HK-2 (cell line): Measurements from ENCODE around the gene EMILIN3.

Experiments used
- DNase-seq: peaks from one replicate; pipeline ENCODE4 v3.0.0-alpha.2; 2018; ENCODE audit not compliant: unreplicated experiment

EMILIN3 gene

DNA sequence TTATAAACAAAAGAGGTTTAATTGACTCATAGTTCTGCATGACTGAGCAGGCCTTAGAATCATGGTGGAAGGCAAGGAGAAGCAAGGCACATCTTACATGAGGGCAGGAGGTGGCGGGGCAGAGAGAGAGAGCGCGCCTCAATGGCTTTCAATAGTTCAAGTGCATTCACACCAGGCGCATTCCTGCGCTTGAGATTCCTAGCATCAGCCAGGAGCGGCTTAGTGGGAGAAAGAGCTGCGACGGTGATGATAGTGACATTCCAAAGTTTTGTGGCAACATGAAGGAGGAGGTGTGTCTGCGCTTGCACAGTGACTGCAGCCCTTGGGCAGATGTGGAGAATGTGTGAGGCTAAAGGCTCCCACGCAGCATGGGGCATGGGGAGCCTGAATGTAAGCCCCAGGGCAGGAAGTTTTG is 25.0 kb upstream of the EMILIN3 start:
- DNase-seq: no peak

DNA sequence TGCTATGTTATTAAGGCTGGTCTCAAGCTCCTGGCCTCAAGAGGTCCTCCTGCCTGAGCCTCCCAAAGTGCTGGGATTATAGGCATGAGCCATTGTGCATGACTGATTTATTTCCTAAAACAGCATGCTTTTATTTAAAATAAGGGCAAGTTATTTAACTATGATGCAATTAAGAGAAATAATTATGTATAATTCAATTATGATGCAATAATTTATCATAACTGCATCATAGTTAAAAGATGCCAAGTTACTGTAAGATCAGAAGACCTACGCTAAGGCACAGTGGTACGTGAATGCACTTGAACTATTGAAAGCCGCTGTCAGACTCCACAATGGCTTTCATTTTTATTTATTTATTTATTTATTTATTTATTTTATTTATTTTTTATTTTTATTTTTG is 24.3 kb upstream of the EMILIN3 start:
- DNase-seq: no peak

DNA sequence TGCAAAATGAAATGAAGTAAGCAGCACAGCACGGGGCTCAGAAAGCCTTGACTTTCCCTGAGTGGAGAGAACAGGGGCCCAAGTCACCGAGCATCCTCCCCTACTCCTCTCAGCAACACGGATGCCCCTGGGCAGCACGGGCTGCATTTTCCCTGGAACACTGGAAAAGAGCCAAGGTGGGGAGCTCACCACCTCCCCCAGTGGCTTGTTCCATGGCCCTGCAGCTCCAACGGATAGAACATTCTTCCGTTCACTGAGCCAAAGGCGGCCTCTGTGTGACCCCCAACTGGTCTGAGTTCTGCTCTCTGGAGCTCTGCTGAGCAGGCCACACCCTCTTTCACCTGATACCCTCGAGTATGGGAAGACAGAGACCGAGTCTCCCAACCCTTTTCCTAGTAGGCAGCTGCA is 20.8 kb upstream of the EMILIN3 start:
- no peak for DNase-seq

DNA sequence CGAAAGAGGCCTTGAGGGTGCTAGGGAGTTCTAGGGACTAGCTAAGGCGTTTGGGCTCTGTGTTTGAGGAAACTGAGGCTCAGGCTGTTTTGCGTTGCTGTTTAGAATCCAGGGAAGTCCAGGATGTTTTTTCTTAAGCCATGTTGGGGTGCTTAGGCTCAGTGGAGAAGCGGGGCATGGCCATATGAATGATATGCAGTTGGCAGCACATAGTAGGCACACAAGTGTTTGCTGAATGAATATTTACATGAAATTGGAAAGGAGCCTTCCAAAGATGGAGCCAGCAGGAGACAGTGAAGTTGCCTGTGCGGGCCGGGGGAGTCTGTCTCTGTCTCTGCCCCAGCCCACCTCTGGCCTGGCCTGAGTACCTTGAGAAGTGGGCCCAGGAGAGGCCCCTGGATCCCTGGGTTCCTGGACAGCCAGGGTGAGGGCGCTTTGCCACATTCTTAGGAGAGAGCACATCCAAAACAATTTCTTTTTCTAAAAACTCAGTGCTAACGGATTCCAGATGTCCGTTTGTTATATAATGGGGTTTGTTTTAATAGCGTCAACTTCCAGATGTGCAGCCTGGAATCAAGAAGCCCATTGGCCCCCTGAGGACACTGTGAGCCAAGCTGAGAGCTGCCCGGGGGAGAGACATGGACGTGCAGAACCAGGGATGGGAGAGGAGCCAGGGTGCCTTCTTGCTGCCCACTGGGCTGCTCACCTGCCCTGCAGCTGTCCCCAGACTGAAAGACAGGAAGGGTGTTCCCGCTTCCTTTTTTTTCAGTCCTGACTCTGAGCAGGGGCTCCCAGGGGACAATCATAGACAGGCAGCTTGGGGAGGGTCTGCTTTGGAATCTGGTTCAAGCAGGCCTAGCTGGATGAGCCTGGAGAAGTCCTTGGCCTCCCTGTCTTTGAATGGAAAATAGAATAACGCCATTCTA is 20.1 kb upstream of the EMILIN3 start:
- no peak for DNase-seq

DNA sequence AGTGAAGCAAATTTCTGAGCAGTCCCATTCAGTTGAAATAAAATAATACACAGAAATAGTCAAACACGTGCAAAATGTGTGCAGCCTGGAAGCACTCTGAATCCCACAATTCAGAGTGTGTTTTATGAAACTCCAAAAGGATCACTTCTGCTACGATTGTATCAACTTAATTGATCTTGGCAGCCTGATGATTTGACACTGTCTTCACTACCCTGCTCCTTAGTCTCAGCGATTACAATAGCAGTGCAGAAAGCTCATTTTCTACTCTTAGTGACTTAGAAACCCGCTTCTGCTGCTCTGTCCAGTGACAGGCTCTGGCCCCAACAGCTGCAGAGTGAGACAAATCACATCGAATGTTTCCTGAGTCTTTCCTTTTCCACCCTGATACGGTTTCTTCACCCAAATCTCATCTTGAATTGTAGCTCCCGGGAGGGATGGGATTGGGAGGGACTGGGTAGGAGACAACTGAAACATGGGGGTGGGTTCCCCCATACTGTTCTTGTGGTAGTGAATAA is 16.2 kb upstream of the EMILIN3 start:
- no peak for DNase-seq

DNA sequence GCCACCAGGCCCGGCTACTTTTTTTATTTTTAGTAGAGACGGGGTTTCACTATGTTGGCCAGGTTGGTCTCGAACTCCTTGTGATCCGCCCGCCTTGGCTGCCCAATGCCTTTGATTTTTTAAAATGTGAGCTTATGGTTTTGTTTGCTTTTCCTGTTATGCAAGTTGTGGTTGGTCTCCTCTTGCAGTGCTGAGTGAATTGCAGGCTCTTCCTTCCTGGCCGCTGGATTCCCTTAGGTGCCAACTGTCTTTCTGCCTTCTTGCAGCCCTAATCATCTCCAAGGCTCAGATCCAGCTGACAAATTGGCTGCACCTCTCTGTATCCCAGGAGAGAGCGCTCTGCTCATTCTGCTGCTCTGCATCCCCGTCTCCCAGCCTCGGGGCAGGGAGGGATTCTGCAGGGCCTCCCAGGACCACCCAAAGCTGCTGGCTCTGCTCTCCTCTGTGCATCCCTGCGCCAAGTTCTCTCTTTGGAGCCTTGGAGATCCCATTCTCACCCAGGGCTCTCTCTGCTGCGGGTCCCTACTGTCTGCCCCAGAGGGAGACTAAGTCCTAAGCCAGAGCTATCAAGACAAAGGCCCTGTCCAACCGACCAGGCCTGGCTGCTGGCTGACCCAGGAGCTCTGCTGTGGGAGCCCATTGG is 14.1 kb upstream of the EMILIN3 start:
- no peak for DNase-seq

DNA sequence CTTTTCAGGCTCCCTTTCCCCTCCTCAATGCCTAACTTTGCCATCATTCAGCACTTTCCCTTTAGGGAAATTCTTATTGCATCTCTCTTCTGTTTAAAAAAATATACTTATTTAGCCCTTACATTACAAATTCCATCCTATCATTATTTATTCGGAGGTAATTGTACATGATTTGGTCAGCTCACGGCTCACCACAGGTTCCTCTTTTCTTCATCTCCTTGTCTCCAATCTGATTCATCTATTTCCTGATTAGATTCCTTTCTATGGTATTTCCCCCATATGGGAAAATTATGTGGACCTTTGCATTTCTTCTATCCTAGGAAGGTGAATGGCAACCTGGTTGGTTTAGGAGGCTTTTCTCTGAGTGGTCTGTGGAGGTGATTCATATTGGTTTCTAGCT is 12.9 kb upstream of the EMILIN3 start:
- DNase-seq: no peak

DNA sequence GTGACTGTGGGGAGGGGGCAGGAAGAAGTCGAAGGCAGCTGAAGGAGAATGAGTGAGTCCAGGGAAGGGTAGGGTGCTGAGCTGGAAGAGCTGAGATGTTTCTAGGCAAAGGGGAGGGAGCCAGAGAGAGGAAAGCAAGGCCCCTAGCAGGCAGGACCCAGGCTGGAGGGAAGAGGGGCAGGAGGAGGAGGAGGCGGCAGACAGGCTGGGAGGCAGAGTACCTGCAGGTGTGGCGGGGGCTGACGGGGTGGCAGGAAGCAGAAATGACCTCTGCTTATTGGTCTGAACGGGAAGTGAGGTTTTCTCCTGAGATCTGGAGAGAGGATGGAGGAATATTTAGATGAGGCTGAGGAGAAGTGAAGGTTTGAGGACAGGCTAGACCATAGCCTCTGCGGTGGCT is 10.7 kb upstream of the EMILIN3 start:
- DNase-seq: no peak

DNA sequence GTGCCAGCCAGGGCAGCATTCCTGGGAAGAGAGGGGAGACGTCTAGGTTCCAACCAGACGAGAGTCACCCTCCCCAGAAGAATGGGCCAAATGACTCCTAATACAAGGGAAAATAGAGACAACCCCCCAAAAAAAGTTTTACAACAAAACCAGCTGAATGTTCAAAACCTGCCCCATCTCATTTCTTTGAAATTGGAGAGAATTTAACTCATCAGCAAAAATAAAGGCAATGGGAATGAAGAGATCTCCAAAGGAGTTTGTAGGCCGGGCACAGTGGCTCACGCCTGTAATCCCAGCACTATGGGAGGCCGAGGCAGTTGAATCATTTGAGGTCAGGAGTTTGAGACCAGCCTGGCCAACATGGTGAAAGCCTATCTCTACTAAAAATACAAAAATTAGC is 9.7 kb upstream of the EMILIN3 start:
- no peak for DNase-seq

DNA sequence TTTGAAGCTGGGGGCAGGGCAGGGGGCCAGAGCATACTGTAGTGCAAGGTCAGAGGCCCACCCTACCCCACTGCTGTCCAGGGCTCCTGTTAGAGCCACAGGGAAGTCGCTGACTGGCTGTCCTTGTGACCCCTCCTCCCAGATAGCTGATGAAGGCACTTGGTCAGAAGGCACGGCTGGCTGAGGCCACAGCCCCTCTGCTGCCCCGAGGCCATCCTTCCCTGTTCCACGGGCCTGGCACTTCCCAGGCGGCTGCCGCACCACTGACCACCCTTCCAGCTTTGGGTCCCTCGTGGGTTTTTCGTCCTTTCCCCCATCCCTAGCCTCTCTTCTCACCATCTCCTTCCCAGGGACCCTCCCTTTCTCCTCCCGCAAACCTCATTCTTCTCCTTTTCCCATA is 9.2 kb upstream of the EMILIN3 start:
- DNase-seq: no peak

DNA sequence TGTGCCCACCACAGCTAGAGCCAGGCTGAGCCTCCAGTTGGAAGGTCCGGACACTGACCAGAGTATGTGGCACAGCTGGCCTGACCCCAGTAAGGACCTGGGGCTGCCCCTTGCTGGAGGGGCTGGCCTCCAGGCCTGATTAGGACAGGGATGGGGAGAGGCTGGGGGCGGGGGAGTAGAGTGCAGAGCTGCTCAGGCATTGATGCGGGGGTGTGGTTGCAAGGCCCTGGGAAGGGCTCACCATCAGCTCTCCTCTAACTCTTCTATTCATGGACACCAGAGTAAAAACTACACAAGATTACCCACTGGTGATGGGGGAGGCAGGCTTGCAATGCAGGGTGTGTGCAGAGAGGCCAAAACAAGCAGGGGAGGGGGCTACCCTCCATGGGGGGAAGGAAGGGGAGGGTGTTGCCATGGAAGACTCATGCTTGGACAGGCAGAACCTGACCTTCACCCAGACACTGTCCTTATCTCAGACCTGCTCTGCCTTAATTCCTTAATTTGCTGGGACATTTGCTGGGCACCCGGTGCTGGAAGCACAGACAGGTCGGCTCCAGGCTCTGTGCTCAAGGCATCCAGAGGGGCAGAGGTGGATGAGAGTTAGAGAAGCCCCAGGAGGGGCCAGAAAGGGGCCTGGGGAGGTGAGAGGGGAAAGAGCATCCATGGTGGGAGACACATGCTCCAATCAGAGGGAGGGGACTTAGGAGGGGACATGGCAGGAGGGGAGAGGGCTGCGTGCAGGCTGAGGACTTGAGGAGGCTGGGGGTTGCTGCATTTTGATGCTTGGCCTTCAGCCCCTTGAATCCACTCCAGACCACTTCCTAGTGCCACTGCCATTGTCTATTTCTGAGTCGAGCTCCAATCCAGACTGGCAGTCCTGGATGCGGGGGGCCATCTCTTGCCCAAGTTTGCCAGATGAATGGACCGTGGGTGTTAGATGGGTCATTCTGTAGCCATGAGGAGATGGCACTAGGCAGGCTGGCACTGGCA is 7.6 kb upstream of the EMILIN3 start:
- DNase-seq: no peak

DNA sequence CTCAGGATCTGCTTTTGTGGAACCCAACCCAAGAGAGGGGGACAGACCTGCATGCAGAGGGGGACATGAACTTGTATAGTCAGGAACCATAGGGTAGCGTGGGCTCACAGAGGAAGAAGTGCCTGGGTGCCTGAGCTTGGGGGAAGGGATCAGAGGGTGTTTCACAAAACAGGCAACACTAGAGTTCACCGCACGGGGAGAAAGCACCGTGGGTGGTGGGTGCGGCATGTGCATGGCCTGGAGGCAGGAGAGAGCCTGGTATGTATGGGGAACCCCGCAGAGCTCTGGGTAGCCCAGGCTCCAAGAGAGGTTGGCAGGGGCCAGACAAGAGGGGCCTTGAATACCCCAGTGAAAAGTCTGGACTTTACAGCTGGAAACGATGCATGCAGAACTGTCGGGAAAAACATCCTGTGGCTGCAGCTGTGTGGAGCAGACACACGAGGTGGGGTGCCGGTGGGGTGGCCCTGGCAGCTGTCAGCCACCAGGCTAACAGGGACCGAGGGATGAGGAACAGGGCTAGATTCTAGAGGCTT is 6.7 kb upstream of the EMILIN3 start:
- DNase-seq: no peak

DNA sequence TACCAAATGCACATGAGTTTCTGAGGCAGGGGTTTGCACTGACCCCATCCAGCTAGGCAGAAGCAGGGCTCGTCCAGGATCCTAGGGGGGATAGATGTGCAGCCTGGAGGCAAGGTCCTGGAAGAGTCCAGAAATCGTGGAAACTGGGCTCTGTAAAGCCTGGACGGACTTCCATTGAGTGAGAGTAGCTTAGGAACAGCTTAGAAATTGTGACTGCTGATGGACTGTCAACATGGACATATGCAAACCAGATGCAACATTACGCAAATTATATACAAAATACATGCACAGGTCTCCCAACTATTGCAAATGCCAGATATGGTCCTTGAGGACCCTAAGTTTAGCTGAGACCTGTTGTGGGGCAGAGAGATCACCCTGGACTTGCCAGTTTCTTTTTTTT is 4.8 kb upstream of the EMILIN3 start:
- no peak for DNase-seq

DNA sequence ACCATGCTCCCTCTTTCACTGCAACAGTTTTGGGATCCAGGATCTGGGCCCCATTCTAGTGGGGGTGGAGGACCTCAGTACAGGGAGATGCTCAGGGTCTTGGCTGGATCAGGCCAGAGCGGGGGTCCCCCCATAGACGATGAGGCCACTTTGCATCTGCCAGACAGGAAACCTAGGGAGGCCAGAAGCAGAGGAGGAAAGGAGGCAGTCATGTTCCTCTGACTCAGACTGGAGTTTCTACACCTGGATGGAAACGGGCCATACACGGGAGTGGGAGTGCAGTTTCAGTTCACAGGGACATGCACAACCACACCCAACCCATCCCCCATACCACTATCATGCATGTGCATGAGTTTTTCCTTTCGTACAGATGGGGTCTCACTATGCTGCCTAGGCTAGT is 3.6 kb upstream of the EMILIN3 start:
- no peak for DNase-seq

DNA sequence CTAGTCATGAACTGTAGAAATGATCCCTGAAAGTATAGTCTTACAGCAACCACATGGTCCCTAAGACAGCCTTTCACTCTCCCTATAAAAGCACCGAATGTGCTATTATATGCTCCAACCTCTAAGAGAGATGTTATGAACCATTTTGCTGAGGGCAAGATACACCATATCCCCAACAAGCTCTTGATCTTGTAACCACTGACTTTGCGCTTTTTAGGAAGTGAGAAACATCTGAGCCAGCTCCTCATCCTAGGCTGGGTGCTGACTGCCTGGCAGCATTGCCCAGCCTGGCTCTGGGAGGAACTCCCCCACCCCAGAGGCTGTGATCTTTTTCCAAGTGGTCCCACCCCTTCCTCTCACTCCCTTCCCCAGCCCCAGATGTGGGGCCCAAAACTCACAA is 3.1 kb upstream of the EMILIN3 start:
- DNase-seq: no peak

DNA sequence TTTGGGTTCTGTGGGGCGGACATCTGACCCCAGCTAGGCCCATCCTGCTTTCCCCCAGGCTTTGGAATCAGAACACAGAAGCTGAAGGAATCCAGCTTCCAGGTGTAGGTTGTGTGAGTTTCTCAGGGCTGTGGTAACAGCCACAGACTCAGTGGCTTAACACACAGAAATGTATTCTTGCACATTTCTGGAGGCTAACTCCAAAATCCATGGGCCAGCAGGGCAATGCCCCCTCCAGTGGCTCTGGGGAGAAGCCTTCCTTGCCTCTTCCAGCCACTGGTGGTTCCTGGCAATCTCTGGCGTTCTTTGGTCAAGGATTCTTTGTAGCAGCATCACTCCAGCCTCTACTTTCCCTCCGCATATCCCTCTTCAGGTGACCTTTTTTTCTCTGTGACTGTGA is 1.3 kb upstream of the EMILIN3 start:
- DNase-seq: no peak

DNA sequence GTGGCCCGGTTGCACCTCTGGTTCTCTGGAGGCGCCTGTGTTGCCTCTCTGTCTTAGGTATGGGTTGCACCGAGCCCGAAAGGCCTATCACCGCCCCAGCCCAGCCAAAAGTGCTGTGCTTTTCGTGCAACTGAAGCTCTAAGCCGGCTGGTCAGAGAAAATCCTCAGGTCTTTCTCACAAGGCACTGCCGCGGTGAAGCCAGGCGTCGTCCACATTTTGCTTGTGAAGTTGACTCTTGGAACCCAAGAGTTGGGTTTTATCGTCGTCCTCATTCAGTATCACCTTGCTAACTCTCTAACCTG is 726 bp upstream of the EMILIN3 start:
- DNase-seq: no peak

DNA sequence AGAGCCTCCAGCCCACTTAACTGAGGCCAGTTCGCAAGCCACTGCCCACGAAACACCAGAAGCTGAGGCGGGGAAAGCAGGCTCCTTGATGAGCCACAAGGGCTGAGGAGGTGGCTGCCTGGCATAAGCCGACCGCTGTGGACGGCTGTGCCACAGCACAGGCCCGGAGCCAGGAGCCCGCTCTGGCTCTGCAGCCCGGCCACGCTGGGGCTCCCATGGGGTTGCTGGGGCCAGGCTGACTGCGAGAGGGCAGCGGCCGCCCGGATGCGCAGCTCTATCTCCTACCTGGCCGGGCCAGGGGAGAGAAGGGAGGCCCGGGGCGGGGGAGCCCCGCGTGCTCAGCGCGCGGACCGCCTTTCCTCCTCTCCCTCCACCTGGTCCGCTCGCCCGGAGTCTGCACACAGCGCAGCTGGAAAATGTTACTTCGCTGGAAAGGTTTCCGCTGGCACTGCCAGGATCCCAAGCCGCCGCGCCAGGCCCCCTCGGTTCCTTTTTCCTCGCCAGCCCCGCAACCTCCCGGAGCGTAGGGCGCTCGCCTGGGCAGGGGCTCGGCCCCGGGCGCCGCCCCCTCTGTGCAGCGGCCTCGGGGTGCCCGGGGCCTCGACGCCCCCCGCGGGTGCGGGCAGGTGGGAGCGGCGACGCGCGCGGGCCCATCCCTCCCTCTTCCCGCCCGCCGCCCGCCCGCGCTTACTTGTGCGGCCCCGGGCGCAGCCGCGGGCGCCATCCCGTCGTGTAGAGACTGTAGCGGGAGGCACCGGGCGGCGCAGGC is 657 bp downstream of the EMILIN3 start:
- no peak for DNase-seq

DNA sequence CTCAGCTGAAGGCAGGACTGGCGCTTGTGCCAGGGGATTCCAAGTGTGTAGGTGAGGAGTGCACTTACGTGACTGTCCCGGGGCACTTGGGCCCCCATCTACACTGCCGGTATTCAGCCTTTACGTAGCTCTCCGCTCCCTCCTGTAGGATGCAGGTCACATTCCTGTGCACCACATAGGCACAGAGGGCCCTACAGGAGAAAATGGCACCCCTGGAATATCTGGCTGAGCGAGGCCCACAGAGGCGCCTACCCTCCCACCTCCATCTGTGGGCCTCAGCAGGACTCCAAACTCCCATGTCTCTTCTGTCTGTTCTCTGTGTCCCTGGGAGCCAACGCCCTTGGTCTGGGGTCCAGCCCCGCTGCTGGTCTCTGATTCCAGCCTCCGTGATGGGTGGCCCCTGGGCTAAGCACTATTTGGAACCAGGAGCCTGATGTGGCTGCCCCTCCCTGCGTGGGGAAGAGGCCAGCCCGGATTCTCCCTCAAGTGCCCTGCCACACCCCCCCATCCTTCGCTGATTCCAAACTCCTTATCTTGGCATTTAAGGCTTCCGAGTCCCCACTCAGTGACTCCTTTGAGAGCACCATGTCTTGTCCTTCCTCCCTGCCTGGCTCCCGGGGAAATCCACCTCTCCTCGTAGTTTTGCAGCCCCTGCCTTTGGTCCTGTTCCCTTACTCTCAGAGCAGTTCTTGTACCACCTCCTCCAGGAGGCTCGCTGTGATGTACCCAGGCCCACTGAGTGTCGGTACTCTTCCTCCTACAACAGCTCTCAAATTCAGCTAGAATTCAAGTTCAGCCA is 1.5 kb downstream of the EMILIN3 start:
- DNase-seq: no peak

DNA sequence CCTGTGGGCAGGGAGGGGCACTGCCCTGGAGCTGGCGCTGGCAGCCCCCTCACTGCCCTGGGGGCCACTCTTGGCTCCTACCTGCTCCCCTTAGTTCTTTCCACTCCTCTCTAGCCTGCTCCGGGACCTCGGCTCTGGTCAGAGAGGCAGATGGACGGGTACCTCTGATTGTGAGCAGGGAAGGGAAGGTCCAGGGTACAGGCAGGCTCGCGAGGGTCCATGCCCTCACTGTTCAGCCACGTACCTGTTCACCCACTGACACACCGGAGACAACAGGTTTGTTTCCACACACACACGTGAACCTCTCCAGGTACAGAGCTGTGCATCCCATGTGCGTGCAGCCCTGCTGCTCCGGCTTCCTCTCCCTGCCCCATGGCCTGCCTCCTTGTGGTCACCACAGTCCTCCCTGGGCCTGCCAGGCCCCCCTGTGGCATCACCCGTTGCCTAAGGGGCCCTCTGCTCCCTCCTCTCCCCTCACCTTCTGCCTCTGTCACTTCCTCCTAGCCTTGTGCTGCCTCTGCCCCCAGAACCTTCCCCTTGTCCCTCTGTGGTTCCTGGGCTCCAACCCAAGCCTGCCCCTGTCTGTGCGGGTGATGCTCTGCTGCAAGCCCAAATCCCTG is 2.3 kb downstream of the EMILIN3 start:
- DNase-seq: no peak
